ENCODE measurements around the gene SHB.

SHB gene

DNA sequence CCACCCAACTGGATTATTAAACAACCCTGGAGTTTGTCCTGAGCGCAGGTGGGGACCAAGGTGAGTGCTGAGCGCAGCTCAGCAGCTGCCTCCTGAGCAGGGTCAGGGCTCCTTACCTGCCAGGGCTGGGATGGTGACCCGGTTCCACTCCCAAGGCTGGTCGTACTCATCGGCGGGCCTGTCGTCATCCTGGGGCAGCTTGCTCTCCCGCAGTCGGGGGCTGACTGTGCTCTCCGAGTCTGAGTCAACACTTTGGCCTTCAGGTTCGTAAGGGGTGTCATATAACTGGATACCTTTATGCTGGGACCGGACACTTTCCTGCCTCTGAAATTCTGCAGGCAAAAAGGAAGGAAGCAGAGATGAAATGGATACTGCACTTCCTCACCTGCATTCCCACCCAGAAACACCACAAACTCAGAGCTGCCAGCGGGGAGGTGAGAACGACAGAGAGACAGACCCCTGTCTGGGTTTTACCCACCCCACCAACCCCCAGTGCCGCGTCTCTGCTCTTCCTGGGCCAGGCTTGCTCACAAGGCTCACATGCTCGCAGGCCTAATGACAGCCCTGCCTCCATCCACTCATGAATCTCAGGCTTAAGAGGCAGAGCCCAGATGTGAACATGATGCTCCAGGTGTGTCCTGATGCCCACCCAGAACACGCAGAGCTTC is 94.4 kb downstream of the SHB start:
- no peak overlapping the region for H3K4me3 ChIP-seq (ENCODE audit: insufficient read depth, low read length, poor library complexity, severe bottlenecking)
- H3K9ac ChIP-seq (ENCODE audit: low read length): no peak overlapping the region
- H3K27me3 ChIP-seq (ENCODE audit: low read length): no peaks in the 10 kb centered on the region
- H4K20me1 ChIP-seq (ENCODE audit: low read depth, low read length): no peaks in the 10 kb centered on the region
- TF ChIP-seq EZH2phosphoT487 (conservative IDR thresholded peaks at IDR 0.05; ENCODE audit: low read length): no peak
- TF ChIP-seq, protein P1, sequence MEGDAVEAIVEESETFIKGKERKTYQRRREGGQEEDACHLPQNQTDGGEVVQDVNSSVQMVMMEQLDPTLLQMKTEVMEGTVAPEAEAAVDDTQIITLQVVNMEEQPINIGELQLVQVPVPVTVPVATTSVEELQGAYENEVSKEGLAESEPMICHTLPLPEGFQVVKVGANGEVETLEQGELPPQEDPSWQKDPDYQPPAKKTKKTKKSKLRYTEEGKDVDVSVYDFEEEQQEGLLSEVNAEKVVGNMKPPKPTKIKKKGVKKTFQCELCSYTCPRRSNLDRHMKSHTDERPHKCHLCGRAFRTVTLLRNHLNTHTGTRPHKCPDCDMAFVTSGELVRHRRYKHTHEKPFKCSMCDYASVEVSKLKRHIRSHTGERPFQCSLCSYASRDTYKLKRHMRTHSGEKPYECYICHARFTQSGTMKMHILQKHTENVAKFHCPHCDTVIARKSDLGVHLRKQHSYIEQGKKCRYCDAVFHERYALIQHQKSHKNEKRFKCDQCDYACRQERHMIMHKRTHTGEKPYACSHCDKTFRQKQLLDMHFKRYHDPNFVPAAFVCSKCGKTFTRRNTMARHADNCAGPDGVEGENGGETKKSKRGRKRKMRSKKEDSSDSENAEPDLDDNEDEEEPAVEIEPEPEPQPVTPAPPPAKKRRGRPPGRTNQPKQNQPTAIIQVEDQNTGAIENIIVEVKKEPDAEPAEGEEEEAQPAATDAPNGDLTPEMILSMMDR (IDR thresholded peaks at IDR 0.05; ENCODE audit: insufficient read depth, low read length, poor library complexity, severe bottlenecking): no peak
- no peak overlapping the region for H3K4me2 ChIP-seq (ENCODE audit: low read depth, low read length, poor library complexity, severe bottlenecking)
- no peak overlapping the region for H2AFZ ChIP-seq (ENCODE audit: low read depth, low read length, severe bottlenecking)
- H3K27ac ChIP-seq (ENCODE audit: low read depth, low read length): no peak overlapping the region
- H3K9me3 ChIP-seq (ENCODE audit: insufficient read depth, low read length): no peaks in the 10 kb centered on the region
- no peaks in the 10 kb centered on the region for H3F3A ChIP-seq (ENCODE audit: insufficient read depth)
- H3K79me2 ChIP-seq (ENCODE audit: insufficient read depth, low read length): no peaks in the 10 kb centered on the region
- no peaks in the 10 kb centered on the region for H3K9me2 ChIP-seq (replicated peaks; ENCODE audit: insufficient read depth, low read length)
- no peaks in the 10 kb centered on the region for H3K36me3 ChIP-seq (ENCODE audit: low read length)

DNA sequence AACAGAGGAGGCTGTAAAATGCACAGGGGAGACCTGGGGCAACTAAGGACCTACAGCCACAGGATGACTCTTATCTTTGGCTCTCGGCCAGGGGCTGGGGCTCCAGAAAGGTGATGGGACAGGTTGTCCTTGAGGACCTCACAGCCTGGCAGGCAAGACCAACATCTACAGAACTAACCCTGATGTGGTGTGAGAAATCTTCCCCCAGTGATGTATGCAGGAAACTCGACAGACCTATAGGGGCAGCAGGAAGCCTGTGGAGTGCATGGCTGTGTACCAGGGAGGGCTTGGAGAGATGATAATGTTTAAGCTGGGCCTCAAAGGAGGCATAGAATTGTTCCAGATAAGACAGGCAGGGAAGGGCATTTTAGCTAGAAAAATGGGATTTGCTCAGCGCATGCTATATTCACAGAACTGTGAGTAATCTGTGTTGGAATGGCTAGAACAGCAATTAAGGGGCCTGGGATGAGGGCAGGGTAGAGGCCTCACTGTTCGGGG is 96.6 kb downstream of the SHB start:
- Histone ChIP-seq H3K4me2 (ENCODE audit: low read depth, low read length, poor library complexity, severe bottlenecking) (no peak overlapping the region), H3K9me3 (ENCODE audit: insufficient read depth, low read length) (no peaks in the 10 kb centered on the region), H3K27ac (ENCODE audit: low read depth, low read length) (no peak overlapping the region), H3K79me2 (ENCODE audit: insufficient read depth, low read length) (no peaks in the 10 kb centered on the region), H3K9ac (ENCODE audit: low read length) (no peak overlapping the region), H3K9me2 (replicated peaks; ENCODE audit: insufficient read depth, low read length) (no peaks in the 10 kb centered on the region), H3F3A (ENCODE audit: insufficient read depth) (no peaks in the 10 kb centered on the region), H3K36me3 (ENCODE audit: low read length) (no peaks in the 10 kb centered on the region), H3K4me3 (ENCODE audit: insufficient read depth, low read length, poor library complexity, severe bottlenecking) (no peak overlapping the region), H4K20me1 (ENCODE audit: low read depth, low read length) (no peaks in the 10 kb centered on the region), H2AFZ (ENCODE audit: low read depth, low read length, severe bottlenecking) (no peak overlapping the region), H3K27me3 (ENCODE audit: low read length) (no peaks in the 10 kb centered on the region)
- TF ChIP-seq, protein P1 (IDR thresholded peaks at IDR 0.05; ENCODE audit: insufficient read depth, low read length, poor library complexity, severe bottlenecking): no peak
- no peak for TF ChIP-seq EZH2phosphoT487 (conservative IDR thresholded peaks at IDR 0.05; ENCODE audit: low read length)

DNA sequence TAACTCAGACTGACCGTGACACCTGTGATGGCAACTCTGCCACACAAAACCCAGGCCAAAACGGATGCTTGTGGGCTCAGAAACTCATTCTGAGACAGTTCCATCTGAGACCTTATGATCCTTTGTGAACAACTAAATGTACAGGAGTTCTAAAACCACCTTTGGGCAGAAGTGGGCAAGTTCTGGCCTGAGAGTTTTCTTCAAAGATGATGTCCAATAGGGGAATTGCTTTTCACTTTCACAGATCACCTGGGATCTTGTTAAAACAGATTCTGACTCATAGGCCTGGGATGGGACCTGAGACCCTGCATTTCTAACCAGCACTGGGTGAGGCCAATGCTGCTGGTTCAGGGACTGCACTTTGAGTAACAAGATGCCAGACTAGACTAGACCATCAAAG is 97.3 kb downstream of the SHB start:
- Histone ChIP-seq H3K36me3 (ENCODE audit: low read length) (no peaks in the 10 kb centered on the region), H3K27me3 (ENCODE audit: low read length) (no peaks in the 10 kb centered on the region)
- TF ChIP-seq, protein P1 (IDR thresholded peaks at IDR 0.05; ENCODE audit: insufficient read depth, low read length, poor library complexity, severe bottlenecking): no peak
- no peak for TF ChIP-seq EZH2phosphoT487 (conservative IDR thresholded peaks at IDR 0.05; ENCODE audit: low read length)

More for the DNA sequence above, 97.3 kb downstream of the SHB start:
- Histone ChIP-seq H3K27ac (ENCODE audit: low read depth, low read length) (no peak overlapping the region), H3K79me2 (ENCODE audit: insufficient read depth, low read length) (no peaks in the 10 kb centered on the region), H3K9me2 (replicated peaks; ENCODE audit: insufficient read depth, low read length) (no peaks in the 10 kb centered on the region), H3F3A (ENCODE audit: insufficient read depth) (no peaks in the 10 kb centered on the region), H3K9ac (ENCODE audit: low read length) (no peak overlapping the region), H2AFZ (ENCODE audit: low read depth, low read length, severe bottlenecking) (no peak overlapping the region), H3K4me2 (ENCODE audit: low read depth, low read length, poor library complexity, severe bottlenecking) (no peak overlapping the region), H3K9me3 (ENCODE audit: insufficient read depth, low read length) (no peaks in the 10 kb centered on the region), H4K20me1 (ENCODE audit: low read depth, low read length) (no peaks in the 10 kb centered on the region), H3K4me3 (ENCODE audit: insufficient read depth, low read length, poor library complexity, severe bottlenecking) (no peak overlapping the region)
